Muscle of back (tissue), 11 donors: Measurements from ENCODE around the gene ARPC2. TPM values are rescaled to one million over a fixed set of nuclear protein-coding genes. Genes with fewer than 3 reads are reported as not detected.

Source experiments
- DNase-seq, 3 donors: peaks; one replicate each; pipeline versions ENCODE4 v3.0.0 to v3.0.0-alpha.2; 2013
- polyA plus RNA-seq, 10 donors: library from polyadenylated mRNA; unstranded; fragments of 120-200 nt; gene quantifications; one replicate each; pipeline ENCODE4 v1.2.1, GENCODE V29; 2013; ENCODE audit not compliant: insufficient read length in 10 of 10

Gene ARPC2
- polyA plus RNA-seq, 10 donors, result 208 to 261 (median 235) TPM

DNA sequence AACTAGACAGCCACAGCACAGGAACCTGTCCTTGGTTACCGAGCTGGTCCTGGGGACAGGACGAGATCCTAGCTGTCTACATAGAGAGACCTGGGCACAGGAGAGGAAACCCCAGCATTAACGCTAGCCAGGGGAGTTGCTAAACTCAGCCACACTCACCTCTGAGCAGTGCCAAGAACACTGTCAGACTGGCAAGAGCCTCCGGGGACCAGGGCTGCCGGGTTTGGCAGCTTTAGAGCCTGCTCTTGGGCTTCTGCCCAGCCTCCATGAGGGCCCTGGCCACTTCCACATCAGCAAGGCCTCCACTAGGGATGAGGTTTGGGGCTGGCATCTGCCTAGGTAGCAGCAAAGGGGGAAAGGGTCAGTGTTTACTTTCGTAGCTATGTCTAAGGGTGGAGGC lies 68.6 kb downstream of the ARPC2 start:
- no peak for DNase-seq

DNA sequence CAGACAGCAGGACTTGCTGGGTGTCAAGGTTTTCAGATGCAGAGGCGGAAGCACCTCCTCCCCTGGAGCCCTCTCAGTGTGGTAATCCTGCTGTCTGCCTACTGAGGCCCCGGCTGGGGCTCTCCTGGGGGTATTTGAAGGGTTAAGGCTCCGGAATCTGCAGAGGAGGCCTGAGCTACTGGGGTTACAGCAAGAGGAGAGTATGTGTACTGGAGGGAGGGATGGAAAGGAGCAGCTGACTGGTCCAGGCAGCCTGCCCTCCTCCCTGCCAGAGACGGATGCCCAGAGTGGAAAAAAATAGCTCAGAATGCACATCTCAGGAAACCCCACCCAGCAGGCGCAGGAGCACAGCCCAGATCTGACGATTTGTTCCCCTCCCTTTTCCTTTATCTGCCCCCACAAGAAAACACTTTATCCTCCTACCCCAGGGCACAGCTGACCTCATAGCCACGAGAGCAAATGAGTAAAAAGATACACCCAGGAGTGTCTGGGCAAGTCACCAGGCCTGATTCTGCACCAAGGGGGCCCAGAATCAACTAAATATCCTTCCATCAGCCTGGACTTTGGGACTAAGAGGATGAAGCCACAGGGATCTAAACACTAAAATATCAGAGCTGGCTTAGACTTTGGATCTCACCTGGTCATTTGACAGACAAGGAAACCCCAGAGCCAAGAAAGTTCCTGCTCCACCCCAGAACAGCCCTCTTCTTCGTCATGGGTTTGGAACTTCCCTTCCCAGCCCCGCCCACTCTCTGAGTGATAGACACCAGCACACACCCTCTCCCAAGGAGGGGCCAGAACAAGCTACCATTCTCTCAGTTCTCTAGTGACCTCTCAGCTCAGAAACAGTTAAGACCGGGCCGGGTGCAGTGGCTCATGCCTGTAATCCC lies 69.8 kb downstream of the ARPC2 start:
- peak; percentile 93 to 96 (median 94) for DNase-seq

DNA sequence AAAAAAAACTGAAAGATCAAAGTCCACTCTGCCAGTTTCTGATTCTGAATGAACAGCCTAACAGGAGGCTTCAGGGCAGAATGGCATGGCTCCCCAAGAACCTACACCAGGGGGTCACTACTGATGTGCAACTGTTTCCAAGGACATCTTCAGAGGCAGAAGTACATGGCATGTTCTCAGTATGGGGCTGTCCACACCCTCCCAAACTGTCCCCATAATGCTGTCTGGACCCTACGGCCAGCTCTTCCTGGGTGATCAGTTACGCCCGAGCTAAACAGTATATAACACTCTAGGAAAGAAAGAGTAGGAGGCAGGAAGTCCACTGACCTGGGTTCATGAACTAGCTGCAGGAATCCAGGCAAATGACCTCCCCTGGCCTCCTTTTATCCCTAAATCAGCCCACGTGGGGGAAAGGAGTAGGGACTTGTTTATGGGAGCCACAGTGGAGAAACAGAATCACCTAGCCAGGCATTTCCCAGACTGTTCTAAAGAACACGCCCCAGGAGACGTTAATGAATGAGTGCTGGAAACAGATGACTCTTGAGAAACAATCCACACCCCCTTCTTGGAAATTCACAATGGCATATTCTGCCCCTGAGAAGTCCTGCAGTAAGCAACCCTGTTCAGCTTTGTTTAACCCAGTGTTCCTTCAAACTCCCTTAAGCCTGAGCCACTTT lies 72.8 kb downstream of the ARPC2 start:
- DNase-seq, result peak in 1 of 3 donors; percentile 36

DNA sequence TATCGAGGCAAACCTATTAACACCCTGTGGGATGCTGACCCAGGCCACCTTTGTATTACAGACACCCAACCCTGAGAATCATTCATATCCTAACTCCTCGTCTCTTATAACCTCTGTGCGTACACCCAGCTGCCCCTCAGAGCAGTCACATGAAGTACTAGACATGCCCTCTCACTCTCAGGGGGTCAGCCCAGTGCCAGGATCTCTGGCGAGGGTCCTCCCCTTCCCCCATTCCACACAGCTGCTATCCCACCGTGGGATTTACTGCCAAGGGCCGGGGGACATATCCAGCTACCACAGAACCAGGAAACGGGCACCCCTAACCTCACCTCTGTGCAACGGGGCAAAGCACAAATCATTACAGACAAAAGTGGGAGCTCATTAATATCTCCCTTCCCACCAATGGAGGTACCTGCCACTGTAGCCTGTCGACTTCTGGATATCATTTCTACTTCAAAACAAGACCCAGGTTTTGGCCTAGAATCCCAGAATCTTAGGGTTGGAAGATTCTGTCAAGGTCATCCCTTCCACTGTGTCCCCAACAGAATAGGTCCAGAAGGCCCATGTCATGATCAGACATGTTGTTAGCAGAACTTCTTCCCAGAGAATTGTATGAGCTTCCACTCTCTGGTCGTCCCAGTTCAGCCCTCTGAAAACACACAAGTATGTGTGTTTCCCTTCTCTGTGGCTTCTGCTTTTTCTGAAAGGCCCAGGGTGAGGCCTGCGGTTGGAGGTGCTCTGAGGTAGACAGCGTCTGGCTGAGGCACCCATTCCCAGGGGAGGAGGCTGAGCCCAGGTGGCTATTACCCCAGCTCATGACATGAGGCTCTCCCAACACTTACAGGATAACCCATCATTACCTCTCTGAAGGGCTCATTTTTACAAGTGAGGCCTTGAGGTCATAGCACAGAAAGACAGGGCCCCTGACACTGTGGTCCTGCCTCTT lies 73.6 kb downstream of the ARPC2 start:
- no peak for DNase-seq

DNA sequence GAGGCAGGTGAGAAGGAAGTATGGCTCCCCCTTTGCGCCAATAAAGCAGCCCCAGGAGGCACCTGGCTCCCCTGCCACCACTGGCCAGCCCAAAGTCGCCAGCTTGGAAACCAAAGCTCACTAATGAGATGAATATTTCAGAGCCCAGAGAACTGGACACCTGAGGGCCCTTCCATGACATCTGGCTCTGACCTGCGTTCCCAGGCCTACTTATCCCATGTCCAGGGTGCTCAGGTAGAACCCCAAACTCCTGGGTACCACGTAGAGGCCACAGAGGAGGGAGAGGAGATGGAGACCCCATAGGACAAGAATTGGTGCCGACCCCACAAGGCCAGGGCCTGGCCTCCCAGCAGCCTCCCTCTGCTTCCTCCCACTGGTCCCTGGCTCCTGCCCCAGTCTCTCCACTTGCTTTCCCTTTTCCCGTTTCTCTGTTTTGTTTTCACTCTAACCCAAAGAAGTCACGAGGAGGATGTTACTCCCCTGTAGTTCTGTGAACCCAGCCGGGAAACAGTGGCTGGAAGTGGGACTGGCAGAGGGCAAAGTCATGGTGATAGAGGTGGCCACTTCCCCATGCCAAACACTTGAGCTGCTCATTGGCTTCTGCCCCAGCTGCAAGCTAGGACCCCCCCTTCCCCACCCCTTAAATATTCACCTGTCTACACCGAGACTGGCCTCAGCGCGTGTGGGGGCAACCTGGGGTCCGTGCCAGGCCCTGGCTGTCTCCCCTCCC lies 74.5 kb downstream of the ARPC2 start:
- no peak for DNase-seq

DNA sequence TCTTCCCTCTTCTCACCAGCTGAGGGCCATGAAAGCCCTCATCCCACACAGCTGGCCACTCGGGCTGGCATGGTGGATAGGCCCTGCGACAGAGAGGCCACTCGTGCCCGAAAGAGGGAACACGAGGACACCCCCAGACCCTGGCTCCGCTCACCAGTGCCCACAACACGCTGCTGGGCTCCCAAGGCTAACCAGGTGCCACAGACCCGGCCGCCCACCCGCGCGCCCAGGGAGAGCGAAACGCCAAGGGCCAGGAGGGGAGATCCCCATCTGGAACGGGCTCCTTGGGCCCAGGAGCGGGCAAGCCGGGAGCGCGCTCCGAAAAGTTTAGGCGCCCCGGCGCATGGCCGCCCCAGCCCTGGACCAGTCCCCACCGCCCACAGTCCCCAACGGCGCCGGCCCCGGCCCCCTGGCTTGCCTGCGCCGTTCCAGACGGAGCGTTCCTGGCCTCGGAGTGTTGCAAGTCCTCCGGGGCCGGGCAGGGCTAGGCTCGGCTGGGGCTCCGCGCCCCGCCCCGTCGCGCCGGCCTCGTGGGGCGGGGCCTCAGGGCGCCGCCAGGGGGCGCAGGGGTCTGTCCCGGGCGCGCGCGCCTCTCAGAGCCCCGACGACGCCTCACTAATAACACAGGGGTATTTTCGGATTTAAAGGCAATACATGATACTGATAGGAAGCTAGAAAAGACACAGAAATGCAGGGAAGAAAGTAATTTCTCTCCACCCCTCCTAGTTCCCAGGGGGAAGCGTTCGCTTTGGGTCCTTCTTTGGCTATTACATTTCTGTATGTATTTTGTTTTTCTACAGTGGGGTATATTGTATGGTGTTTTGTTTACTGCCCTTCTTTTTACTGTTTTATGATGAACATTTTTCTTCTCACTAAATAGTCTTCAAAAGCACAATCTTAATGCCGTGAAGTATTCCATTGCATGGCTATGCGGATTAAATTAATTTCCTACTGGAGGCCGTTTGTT lies 75.3 kb downstream of the ARPC2 start, which contains the start of gene TMBIM1:
TMBIM1 (minus strand) TSS at position 456 of the 967 bp plus-strand sequence. CDS start 10,362 bp downstream, outside the sequence.
- DNase-seq, result peak; percentile 74 to 92 (median 85)

DNA sequence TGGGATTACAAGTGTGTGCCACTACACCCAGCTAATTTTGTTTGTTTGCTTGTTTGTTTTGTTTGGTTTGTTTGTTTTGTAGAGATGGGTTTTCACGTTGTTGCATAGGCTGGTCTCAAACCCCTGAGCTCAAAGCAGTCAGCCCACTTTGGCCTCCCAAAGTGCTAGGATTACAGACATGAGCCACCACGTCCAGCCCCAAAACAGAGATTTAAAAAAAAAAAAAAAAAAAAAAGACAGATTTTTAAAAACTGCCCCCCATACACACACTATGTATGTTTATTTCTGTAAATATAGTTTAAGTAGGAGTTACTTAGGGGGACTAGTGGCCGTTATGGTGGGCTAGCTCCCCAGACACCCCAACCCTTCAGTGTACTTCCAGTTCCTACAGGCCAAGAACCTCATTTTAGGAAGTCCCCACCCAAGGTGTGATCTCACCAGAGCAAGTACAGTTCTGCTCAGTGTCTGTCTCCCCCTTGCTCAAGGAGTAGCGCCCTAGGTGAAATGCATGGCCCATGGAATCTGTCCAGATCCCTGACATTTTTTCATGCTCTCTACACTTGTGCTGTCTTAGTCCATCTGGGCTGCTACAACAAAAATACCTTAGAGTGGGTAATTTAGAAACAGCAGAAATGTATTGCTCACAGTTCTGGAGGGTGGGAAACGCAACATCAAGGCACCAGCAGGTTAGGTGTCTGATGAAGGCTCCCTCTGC lies 76.9 kb downstream of the ARPC2 start:
- DNase-seq, result no peak

DNA sequence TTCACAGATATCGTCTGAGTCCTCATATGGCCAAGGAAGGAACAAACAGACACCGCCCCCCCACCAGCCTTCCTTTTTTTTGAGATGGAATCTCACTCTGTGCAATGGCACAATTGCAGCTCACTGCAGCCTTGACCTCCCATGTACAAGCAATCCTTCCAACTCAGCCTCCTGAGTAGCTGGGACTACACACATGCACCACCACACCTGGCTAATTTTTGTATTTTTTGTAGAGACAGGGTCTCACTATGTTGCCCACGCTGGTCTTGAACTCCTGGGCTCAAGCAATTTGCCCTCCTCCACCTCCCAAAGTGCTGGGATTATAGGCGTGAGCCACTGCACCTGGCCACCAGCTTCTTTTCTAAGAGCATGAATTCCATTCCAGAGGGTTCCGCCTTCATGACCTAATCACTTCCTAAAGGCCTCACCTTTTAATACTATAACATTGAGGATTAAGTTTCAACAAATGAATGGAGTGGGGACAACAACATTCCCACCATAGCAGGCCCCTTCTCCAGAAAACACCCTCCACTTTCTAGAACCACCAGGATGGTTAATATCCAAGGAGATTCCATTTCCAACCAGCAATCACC lies 77.5 kb downstream of the ARPC2 start:
- no peak for DNase-seq

DNA sequence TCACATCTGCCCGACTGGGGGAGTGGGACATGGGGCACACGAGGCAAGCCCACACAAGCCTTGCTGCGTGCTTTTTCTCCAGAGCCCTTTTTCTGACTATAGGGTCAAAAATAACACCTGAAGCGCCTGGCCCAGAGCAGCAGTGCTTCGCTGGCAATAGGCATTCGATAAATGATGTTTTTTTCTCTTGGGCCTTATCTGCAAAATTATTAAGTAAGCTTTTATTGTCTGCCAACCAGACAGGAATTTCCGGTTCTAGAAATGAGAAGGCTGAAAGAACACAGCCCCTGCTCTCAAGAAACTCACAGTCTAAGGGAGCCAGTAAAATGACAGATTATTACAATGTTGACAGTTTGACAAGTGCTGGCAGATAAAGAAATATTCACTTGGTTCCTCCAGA lies 78.0 kb downstream of the ARPC2 start:
- no peak for DNase-seq

DNA sequence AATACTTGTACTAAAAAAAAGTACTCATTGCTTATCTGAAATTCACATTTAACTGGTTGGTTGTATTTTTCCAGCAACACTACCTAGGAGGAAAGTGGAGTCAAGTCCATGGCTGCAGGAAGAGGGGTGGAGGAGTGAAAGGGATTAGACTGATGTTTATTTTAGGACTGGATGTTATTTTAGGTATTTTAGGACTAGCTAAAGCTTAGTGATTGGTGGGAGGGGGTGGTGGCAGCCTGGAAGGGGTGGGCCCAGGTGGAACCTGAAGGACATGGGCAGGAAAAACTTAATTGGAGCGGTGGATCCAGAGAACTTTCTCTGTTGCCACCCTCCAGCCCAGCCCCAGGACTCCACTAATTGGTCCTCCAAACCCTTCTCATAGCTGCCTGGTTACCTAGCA lies 79.2 kb downstream of the ARPC2 start:
- DNase-seq, result no peak

DNA sequence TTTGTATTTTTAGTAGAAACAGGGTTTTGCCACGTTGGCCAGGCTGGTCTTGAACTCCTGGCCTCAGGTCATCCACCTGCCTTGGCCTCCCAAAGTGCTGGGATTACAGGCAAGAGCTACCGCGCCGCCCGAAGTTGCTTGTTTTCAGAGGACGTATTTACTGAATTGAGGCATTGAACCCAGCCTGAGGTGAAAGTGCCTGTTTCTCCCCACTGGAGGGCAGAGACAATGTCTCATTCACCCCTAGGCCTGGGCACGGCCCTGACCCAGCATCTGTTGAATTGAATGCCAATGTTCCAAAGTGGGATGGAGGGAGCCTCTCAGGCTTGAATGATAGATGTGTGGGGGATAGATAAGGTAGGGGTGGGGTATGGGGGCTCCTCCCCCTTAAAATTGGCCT lies 79.9 kb downstream of the ARPC2 start:
- DNase-seq, result no peak

DNA sequence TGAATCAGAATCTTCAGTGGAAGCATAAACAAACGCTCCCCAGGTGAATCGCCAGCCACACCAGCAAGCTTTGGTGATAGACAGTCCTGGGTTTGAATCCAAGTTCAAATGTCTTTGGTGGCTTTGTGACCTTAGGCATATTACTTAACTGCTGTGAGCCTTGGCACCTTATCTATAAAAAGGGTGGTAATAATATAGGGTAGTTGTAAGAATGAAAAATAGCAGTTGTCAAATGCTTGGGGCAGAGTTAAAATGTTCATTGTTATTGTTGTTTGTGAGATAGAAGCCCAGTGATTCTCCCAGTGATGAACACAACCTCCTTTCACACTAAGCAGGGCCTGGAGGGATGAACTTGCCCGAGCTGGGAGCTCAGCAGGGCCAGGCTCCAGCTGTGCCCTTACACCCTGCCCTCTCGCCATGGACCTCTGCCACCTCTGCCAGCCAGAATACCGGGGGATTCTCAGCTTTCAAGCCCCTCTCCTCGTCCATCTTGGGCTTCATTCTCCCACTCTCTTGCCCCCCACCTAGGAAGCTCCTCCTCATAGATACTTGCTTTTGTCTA lies 81.4 kb downstream of the ARPC2 start:
- DNase-seq, result no peak

DNA sequence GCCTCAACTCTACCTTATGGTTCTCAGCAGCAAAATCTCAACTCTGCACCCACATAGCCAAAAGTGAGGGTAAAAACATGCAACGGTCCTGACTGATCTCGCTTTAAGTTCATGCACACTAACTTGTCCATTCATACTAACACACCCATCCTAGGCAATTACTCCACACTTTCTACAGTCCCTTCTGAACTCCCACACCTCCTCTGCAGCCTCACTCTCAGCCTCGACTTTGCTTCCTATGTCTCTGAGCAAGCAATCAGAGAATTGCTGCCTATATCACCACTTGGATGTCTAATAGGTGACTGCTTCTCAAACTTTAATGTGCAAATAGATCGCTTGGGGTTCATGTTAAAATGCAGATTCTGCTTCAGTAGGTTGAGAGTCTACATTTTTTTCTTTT lies 83.2 kb downstream of the ARPC2 start:
- DNase-seq, result no peak

DNA sequence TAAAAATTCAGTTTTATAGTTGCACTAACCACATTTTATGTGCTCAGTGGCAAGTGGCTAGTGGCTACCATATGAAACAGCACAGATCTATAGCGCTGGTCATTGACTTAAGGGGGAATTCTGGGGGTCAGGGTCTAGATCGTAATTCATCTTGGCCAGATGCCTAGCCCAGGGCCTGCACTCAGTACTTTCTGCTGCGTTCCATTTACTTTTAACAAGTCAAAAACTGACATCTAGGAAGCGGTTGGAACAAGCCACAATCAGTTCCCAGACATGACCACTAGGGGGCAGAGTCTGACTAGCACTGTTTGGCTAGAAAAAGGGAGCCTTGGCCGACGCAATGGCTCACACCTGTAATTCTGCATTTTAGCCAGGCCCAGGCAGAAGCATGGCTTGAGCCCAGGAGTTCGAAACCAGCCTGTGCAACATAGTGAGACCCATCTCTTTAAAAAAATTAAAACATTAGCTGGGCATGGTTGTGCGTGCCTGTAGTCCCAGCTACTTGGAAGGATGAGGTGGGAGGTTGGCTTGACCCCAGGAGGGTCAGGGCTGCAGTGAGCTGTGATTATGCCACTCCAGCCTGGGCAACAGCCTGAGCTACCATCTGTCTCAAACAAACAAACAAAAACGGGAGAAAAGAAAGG lies 84.3 kb downstream of the ARPC2 start:
- peak; percentile 77 to 88 (median 86) for DNase-seq
